T-helper 1 cell (primary cell): ENCODE data around the gene PTGES3L.
"Not testable (repeated sequence)": the region's sequence is repeated elsewhere in the genome, so short reads cannot be mapped to it uniquely, and the experiment has no call there.

Experiments used
- DNase-seq, 5 donors: peaks; one replicate each; pipeline ENCODE4 v3.0.0-alpha.2; 2012 to 2020

The PTGES3L gene

GRCh38 chr17:43014020-43014648 is 34.3 kb upstream of the PTGES3L start:
- no peak for DNase-seq

GRCh38 chr17:43013296-43013695 is 33.4 kb upstream of the PTGES3L start:
- DNase-seq = no peak

GRCh38 chr17:43011728-43012472 is 32.0 kb upstream of the PTGES3L start:
- DNase-seq = no peak

GRCh38 chr17:43010667-43011308 is 30.9 kb upstream of the PTGES3L start:
- DNase-seq = no peak

GRCh38 chr17:43006639-43007551 is 27.0 kb upstream of the PTGES3L start, which contains the start of gene IFI35:
TSS of gene IFI35 (plus strand) at chr17:43006784. CDS start at chr17:43006948, 164 bp downstream.
- peak; percentile 63 to 90 (median 74) for DNase-seq

GRCh38 chr17:43003542-43004172 is 23.8 kb upstream of the PTGES3L start:
- no peak for DNase-seq

- not testable (repeated sequence) for DNase-seq
Observed at GRCh38 chr17:43000894-43001293, 21.0 kb upstream of the PTGES3L start.

GRCh38 chr17:42999003-42999525 is 19.2 kb upstream of the PTGES3L start:
- DNase-seq = no peak

GRCh38 chr17:42997984-42998938 is 18.4 kb upstream of the PTGES3L start, which contains the start of gene RPL27:
TSS of gene RPL27 (plus strand) at chr17:42998419. CDS start at chr17:42998751, 332 bp downstream.
- peak; percentile 93 to 100 (median 96) for DNase-seq

- no peak for DNase-seq
Observed at GRCh38 chr17:42997390-42997983, 17.6 kb upstream of the PTGES3L start.

GRCh38 chr17:42993913-42994312 is 14.0 kb upstream of the PTGES3L start:
- not testable (repeated sequence) for DNase-seq

- DNase-seq = no peak
Observed at GRCh38 chr17:42992872-42993271, 13.0 kb upstream of the PTGES3L start.

GRCh38 chr17:42991471-42991870 is 11.6 kb upstream of the PTGES3L start:
- no peak for DNase-seq

- DNase-seq = no peak
Observed at GRCh38 chr17:42989726-42990652, 10.1 kb upstream of the PTGES3L start.

GRCh38 chr17:42989141-42989540 is 9.3 kb upstream of the PTGES3L start:
- DNase-seq = no peak

GRCh38 chr17:42985225-42985624 is 5.3 kb upstream of the PTGES3L start:
- DNase-seq = no peak

- no peak for DNase-seq
Observed at GRCh38 chr17:42982266-42982665, 2.4 kb upstream of the PTGES3L start.

GRCh38 chr17:42980766-42981397 is 1.0 kb upstream of the PTGES3L start:
- peak; percentile 28 to 71 (median 48) for DNase-seq
